A673 (cell line): ENCODE data around the gene CLTC. TPM values are rescaled to one million over a fixed set of nuclear protein-coding genes. Genes with fewer than 3 reads are reported as not detected.

Experiments
- BruUV-seq: library from RNA; stranded (reverse); fragments of 400-500 nt; replicated peaks from 2 replicates; lab custom pipeline; 2021; lab: Mats Ljungman, UMichigan
- CTCF ChIA-PET: fragments of 300-600 bp; sonication (Branson Sonifier 250); formaldehyde crosslinking; loops from one replicate; lab custom pipeline; 2022; ENCODE audit warnings: antibody characterized with exemption; lab: Charles Lee
- POLR2A ChIA-PET: fragments of 300-600 bp; sonication (Branson Sonifier 250); formaldehyde crosslinking; loops from one replicate; lab custom pipeline; 2022; ENCODE audit warnings: antibody characterized with exemption; ENCODE audit not compliant: low non-redundant PET; lab: Charles Lee
- DNase-seq: peaks from one replicate; pipeline ENCODE4 v3.0.0-alpha.2; 2015; ENCODE audit warnings: low spot score
- H3K27ac ChIP-seq: fragments of 200-600 bp; sonication (generic); 2 replicates; pipeline ENCODE4 v1.5.1; 2016; ENCODE audit warnings: mixed run types, low read depth, mild to moderate bottlenecking, mixed read lengths, antibody characterized with exemption, low read length; ENCODE audit not compliant: poor library complexity, severe bottlenecking
- H3K27me3 ChIP-seq: fragments of 200-600 bp; sonication (generic); replicated peaks from 2 replicates; pipeline ENCODE4 v1.6.1; 2017; ENCODE audit warnings: mixed run types, low read depth, mild to moderate bottlenecking, mixed read lengths, antibody characterized with exemption, low read length; ENCODE audit not compliant: insufficient read depth, poor library complexity
- H3K36me3 ChIP-seq: fragments of 200-600 bp; sonication (generic); 2 replicates; pipeline ENCODE4 v1.6.1; 2016; ENCODE audit warnings: mixed run types, mild to moderate bottlenecking, mixed read lengths, antibody characterized with exemption, low read length; ENCODE audit not compliant: insufficient read depth, poor library complexity, severe bottlenecking
- H3K4me1 ChIP-seq: fragments of 200-600 bp; sonication (generic); 2 replicates; pipeline ENCODE4 v1.6.1; 2017; ENCODE audit warnings: mixed run types, mild to moderate bottlenecking, mixed read lengths, antibody characterized with exemption, low read length; ENCODE audit not compliant: insufficient read depth, poor library complexity, severe bottlenecking
- H3K4me3 ChIP-seq: fragments of 200-600 bp; sonication (generic); 2 replicates; pipeline ENCODE4 v1.5.1; 2016; ENCODE audit warnings: low read depth, mixed run types, mild to moderate bottlenecking, mixed read lengths, low read length; ENCODE audit not compliant: poor library complexity, severe bottlenecking
- H3K9me3 ChIP-seq: fragments of 200-600 bp; sonication (generic); 2 replicates; pipeline ENCODE4 v1.6.1; 2016; ENCODE audit warnings: mixed run types, low read depth, mild to moderate bottlenecking, mixed read lengths, antibody characterized with exemption, low read length; ENCODE audit not compliant: poor library complexity, severe bottlenecking
- EZH2 ChIP-seq: fragments of 200-600 bp; sonication (generic); IDR thresholded peaks from 2 replicates; pipeline ENCODE4 v1.6.1; 2017; ENCODE audit warnings: borderline replicate concordance, low read depth, mild to moderate bottlenecking, mixed read lengths, antibody characterized with exemption, low read length; ENCODE audit not compliant: poor library complexity, severe bottlenecking
- intact Hi-C: fragments of 100-400 bp; cut with micrococcal nuclease; formaldehyde crosslinking; loops from one replicate; pipeline ENCODE4 v1.10.0; 2022; ENCODE audit not compliant: unreplicated experiment
- total RNA-seq: library from RNA; stranded (reverse); gene quantifications from 2 replicates; pipeline ENCODE4 v1.2.3, GENCODE V29; 2021
- TF ChIP-seq, protein P1 (sequence below): fragments of 300-800, 200-600 bp; sonication (generic); conservative IDR thresholded peaks from 2 replicates; pipeline ENCODE4 v1.5.1; 2017; ENCODE audit warnings: low read depth, mild to moderate bottlenecking, antibody characterized with exemption, low read length, moderate library complexity, mixed read lengths

The CLTC gene
- total RNA-seq, 1 experiment from 2014 or later: 313 TPM

DNA sequence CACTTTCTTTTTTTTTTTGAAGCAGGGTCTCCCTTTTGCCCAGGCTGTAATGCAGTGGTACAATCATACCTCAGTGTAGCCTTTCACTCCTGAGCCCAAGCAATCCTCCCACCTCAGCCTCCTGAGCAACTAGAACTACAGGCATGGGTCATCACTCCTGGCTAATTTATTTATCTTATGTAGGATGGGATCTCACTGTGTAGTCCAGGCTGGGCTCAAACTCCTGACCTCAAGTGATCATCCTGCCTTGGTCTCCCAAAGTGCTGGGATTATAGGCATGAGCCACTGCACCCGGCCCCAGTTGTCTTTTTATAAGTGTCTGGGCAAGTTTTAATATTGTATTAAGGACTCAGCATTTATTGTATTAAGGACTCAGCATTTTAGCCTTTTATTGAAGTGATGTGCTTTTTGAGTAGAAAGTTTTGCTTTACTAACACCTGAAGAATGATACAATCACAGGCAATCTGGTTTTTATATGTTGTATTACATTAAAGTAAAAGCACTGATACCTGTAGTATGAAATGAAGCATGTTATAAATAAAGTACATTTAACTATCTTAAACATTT lies 110.7 kb downstream of the CLTC start:
- no peak for DNase-seq
- ChIA-PET POLR2A (no interaction called here), CTCF (no interaction called here)
- peaks cover 6% of the 10 kb centered on the region for H3K4me1 ChIP-seq
- no peaks in the 10 kb centered on the region for H3K36me3 ChIP-seq
- H3K27ac ChIP-seq: no peak overlapping the region
- no TSS peak for BruUV-seq
- intact Hi-C loops: no loop called here
- H3K9me3 ChIP-seq: no peaks in the 10 kb centered on the region
- H3K27me3 ChIP-seq: no peaks in the 10 kb centered on the region
- H3K4me3 ChIP-seq: no peak overlapping the region
- TF ChIP-seq EZH2: no peak
- TF ChIP-seq, protein P1, sequence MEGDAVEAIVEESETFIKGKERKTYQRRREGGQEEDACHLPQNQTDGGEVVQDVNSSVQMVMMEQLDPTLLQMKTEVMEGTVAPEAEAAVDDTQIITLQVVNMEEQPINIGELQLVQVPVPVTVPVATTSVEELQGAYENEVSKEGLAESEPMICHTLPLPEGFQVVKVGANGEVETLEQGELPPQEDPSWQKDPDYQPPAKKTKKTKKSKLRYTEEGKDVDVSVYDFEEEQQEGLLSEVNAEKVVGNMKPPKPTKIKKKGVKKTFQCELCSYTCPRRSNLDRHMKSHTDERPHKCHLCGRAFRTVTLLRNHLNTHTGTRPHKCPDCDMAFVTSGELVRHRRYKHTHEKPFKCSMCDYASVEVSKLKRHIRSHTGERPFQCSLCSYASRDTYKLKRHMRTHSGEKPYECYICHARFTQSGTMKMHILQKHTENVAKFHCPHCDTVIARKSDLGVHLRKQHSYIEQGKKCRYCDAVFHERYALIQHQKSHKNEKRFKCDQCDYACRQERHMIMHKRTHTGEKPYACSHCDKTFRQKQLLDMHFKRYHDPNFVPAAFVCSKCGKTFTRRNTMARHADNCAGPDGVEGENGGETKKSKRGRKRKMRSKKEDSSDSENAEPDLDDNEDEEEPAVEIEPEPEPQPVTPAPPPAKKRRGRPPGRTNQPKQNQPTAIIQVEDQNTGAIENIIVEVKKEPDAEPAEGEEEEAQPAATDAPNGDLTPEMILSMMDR: no peak

GRCh38 chr17:59733697-59734096 lies 114.0 kb downstream of the CLTC start:
- Histone ChIP-seq H3K4me3 (no peak overlapping the region), H3K27me3 (no peaks in the 10 kb centered on the region), H3K27ac (no peak overlapping the region), H3K4me1 (no peaks in the 10 kb centered on the region), H3K9me3 (no peaks in the 10 kb centered on the region), H3K36me3 (peaks cover 6% of the 10 kb centered on the region)
- intact Hi-C loops: no loop called here
- TF ChIP-seq, protein P1: no peak
- TF ChIP-seq EZH2: no peak
- CTCF ChIA-PET: no interaction called here
- no peak for DNase-seq
- POLR2A ChIA-PET: no interaction called here
- no TSS peak for BruUV-seq

GRCh38 chr17:59734226-59734625 lies 114.5 kb downstream of the CLTC start:
- Histone ChIP-seq H3K36me3 (peaks cover 10% of the 10 kb centered on the region), H3K9me3 (no peaks in the 10 kb centered on the region)

More at GRCh38 chr17:59734226-59734625, 114.5 kb downstream of the CLTC start:
- BruUV-seq: no TSS peak
- TF ChIP-seq EZH2: no peak
- TF ChIP-seq, protein P1: no peak
- POLR2A ChIA-PET: interaction anchor here (0.6 kb wide), 1 partner anchor 81 kb away, joined by 6 read pairs; no protein-coding TSS in a partner anchor
- DNase-seq: no peak
- CTCF ChIA-PET: no interaction called here
- H3K4me1 ChIP-seq: no peaks in the 10 kb centered on the region
- intact Hi-C loops: no loop called here
- H3K27me3 ChIP-seq: no peaks in the 10 kb centered on the region
- H3K27ac ChIP-seq: no peak overlapping the region
- no peak overlapping the region for H3K4me3 ChIP-seq
